A549 (cell line): Measurements from ENCODE around the gene TMEM213.

ENCODE experiments used
- NR3C1 ChIP-seq: fragments of >200 bp; sonication (Bioruptor Twin); formaldehyde crosslinking; IDR thresholded peaks from 3 replicates; pipeline ENCODE4 v1.6.1; 2017
- RFX5 ChIP-seq: fragments of 450-650 bp; IDR thresholded peaks from 2 replicates; pipeline ENCODE4 v1.7.1; 2014; ENCODE audit warnings: antibody characterized with exemption, mild to moderate bottlenecking, moderate library complexity

DNA sequence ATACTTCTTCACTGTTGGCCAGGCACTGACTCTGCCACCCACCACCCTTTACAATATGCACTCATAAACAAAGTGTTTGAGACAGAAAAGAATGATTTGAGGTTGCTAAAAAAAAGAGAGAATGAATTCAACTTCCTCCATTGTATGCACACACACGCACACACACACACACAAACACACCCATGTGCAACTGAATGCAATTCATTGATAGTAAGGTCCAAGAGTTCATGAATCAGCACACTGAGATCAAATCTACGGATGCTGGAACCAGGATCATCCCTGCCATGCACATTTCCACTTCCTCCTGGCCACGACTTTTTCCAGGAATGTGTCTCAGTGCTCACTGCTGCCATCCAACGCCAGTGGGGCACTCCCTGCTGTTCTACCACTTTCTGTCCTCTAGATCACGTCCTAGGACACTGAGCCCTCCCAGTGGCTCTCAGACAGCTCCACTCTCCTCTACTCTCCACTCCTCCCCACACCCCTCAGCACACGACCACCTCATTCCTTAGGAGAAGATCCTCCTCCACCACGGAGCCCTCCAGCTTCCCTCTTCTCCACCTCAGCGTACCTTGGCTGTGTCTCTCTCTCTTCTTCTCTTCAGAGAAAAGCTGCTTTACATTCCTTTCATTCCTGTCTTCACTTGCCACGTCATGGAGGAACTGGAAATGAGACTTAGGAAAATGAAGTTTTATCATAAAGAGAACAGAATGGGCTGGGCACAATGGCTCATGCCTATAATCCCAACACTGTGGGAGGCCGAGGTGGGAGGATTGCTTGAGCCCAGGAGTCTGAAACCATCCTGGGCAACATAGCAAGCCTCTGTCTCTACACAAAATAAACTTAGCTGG lies 12.0 kb upstream of the TMEM213 start:
- TF ChIP-seq NR3C1 (no peak), RFX5 (no peak)
